ENCODE measurements around the gene CDH4.

The CDH4 gene

DNA sequence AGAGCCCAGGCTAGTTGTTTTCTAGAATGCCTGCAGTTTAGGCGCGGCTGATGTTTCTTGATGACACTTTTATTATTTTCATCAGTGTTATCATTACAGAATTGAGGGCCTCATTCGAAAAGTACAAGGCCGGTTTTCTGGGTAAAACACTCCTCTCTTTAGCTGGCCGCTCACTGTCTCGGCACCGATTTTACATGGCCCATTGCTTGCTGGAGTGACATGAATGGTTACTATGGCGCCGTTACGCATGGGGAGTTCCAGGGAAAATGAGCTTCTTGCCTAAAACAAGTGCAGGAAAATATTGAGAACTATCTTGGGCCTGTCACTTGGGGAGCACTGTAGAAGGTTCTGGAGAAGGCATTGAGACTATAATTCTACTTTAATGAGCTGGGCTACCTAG lies 317.8 kb downstream of the CDH4 start:
- DNase-seq = no peak

DNA sequence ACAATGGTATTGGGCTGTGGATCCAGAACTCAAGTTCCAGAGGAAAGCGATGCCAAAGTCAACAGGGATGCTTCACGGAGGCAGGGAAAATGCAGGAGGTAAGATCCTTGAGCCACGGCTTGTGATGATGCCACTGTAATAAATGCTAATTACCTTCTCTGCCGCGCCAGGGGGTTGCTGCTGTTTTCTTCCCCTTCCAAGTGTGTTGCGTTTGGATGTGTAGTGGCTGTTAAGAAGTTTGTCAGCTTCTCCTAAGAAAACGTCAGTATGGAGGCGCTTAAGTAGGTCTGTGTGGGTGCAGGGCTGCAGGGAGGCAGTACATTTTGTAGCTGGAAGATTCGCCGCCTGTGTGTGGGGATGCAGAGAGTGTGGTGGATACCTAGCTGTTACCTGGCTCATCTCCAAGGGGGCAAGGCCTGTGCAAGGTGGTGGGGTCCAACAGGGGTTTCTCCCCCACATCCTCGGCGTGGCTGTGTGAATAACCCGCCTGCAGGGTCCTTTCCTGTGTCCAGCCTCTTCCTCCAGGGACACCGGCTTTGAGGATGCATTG lies 318.7 kb downstream of the CDH4 start:
- no peak for DNase-seq

DNA sequence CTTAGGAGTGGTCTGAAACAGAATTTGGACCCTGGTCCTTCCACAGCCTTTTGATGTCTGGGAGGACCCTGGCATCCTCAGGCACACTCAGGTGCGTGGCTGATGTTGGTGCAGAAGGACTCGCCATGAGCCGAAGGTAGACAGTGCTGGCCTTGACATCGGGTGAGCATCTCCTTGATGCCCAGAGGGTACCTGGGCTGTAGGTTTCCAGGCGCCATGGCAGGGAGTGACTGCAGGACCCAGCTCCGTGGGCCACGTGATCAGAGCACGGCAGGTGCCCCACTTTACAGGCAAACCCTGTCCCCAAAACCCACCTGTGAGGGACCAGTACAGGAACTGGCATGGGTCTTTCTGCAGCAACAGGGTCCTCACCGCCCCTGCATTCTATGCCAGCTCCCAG lies 319.2 kb downstream of the CDH4 start:
- DNase-seq = no peak

DNA sequence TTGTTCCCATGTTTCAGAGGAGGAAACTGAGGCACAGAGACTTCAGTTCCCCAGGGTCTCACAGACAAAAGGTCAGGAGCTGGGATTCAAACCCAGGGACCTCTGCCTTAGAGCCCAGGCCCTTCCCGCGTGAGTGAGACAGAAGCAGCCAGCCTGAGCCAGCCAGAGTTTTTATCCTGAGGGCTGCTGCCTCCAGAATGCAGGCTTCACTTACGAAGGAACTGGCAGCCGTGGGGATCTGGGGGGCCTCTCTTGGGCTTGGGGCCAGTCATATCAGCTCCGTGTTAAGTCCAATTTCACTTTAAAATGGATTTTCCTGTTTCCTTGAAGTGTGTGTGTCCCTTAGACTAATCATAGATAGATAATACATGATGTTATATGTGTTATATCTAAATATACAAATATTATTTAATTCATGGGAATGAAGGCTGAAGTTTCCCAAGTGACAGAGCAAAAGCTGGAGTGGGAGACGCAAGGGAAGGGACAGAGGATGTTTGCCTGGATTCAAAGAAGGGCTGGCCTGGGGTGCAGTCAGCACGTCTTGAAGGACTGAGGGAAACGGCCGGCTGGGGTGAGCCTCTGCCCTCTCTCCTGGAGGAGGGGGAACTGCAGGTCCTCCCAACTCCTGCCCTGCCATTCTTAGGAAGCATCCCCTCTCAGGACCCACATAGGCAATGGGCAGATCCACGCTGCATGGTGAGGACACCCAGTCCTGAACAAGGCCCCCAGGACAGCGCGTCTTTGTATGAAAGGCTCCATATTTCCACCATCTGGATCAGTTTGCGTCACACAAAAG lies 320.1 kb downstream of the CDH4 start:
- DNase-seq = no peak

DNA sequence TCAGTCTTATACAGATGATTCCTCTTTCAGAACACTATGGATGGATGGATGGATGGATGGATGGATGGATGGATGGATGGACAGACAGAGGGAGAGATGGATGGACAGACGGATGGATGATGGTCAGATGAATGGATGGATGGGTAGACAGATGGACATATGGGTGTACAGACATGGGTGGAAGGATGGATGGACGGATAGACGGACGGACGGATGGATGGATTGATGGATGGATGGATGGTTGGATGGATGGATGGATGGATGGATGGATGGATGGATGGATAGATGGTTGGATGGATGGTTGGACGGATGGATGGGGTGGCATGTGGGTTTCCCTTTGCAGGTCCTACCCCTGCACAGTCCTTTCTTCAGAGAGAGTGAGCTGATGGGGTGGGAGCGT lies 320.7 kb downstream of the CDH4 start:
- DNase-seq = no peak

DNA sequence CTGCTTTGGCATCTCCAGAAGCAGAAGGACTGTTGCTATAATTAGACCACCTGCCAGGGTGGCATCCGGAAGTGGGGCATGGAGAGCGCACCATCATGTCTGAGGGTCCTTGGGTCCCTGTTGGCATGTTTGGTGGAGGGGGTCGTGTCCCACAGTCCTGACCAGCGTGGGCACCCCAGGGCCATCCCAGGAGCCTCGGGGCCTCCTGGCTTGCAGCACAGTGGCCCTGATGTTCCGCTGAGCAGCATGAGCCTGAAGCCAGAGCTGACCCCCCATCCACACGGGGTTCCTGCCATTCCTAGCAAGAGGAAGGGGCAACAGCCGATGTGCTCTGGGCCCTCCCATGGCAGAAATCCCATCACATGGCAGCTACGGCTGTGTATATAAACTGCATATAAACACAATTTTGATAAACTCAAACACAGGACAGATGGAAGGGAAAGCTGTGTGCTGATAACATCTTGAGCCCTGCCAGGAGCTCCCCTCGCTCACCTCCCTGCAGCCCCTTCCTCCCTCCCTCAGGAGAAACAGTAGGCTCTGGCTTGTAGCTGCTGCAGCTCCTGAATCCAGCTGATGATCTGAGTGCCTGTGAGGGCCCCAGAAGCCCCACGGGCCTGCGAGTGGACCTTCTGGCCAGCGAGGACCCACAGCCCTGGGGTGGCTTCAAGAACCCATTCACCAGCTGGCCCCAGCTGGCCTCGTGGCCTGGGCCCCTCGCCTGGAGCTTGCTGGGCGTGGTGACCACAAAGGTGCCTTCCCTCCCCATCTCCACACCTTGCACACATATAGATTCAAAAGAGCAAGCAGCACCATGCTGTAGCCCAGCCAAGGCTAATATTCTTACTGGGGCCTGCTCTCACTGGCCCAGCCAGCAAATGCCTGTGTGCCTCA lies 321.6 kb downstream of the CDH4 start:
- DNase-seq = no peak

DNA sequence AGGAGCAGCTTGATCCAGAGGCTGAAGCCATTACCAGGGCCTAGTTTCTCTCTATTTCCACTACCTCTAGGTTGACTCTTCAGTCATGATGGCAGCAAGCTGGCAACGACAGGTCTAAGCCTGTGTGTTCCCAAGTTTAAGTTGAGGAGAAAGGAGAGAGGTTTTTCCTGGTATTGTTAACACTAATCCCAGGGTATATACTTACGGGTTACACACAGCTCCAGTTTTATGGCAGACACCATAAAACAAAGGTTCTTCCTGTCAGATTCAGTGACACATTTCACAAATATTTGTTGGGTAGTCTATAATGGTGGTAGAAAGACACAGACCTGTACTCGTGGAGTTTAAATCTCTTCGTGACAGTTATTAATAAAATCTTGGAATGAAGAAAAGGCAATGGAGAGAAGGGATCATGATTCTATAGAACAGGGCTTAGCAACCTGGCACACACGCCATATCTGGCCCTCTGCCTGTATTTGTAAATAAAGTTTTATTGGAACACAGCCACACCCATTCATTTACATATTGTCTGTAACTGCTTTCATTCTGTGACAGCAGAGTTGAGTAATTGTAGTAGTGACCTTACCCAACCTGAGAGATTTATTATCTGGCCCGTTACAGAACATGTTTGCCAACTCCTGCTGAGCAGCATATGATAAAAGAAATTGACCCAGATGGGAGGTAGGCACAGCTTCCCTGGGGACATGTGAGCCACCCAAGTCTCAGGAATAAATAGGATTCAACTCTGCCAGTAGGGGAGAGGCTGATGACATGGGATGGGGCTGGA lies 323.3 kb downstream of the CDH4 start:
- DNase-seq = no peak

DNA sequence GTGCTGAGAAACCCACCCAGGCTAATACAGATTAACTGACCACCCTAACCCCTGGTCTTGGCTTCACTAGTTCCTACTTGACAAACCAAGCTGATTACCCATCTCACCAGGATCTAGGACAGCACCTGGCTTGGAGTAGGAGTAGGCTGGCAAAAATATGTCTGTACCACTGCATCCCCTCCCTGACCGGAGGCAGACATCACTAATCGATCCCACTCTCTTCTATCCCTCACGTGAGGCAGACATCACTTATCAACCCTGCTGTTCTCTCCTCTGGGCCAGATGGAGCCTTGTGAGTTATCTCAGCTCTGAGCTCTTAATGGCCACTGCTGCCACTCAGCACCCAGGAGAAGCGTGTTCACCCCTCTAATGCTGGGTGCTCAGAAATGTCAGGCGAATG lies 324.3 kb downstream of the CDH4 start:
- no peak for DNase-seq

DNA sequence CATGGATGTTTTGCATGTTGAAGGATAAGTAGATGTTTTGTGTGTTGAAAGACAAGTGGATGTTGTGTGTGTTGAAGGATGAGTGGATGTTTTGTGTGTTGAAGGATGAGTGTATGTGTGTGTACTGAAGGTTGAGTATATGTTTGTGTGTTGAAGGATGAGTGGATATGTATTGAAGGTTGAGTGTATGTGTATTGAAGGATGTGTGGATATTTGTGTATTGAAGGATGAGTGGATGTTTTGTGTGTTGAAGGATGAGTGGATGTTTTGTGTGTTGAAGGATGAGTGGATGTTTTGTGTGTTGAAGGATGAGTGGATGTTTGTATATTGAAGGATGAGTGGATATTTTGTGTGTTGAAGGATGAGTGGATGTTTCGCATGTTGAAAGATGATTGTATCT lies 325.0 kb downstream of the CDH4 start:
- no peak for DNase-seq

DNA sequence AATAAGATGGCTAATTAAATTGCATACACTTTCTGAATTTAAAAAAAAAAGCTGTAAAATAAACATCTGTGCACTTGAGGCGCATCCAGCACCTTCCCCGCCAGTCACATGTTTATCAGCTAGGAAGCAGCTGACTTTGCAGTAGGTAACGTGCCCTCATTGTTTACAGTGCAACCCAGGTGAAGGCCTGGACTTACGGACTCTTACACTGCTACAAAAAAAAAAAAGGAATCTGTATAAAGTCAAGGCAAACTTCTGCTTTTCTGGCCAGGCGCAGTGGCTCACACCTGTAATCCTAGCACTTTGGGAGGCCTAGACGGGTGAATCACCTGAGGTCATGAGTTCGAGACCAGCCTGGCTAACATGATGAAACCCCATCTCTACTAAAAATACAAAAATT lies 327.8 kb downstream of the CDH4 start:
- DNase-seq = no peak

DNA sequence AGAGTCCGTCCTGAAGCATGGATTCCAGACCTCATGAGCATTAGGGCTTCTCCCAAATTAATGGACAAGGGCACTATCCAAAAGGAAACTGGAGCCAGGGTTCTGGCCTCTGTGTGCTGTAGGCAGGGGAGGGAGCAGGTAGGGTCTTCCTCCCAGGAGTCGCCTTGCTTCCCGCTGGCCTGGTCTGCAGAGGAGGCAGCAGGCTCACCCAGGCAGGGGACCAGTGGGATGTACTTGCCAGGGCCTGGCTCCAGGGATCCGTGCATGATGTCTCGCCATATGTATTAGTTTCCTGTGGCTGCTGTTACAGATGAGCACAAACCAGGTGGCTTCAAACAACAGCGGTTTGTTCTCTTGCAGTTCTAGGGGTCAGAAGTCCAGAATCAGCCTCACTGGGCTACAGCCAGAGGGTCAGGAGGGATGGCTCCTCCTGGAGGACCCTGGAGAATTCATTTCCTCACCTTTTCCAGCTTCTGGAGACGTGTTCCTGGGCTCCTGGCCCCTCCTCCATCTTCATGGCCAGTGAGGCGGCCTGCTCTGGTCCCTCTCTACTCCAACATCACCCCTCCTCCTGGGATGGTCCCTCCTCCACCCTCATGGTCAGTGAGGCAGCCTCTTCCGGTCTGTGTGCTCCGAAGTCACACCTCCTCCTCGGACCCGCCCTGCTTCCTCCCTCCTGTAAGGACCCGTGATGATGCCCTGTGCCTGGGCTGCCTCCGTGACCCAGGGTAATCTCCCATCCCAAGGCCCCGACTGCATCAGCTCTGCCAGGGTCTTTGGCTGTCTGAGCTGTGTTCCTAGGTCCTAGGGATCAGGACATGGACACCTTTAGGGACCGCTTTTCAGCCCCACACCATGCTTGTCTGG lies 329.1 kb downstream of the CDH4 start:
- no peak for DNase-seq

DNA sequence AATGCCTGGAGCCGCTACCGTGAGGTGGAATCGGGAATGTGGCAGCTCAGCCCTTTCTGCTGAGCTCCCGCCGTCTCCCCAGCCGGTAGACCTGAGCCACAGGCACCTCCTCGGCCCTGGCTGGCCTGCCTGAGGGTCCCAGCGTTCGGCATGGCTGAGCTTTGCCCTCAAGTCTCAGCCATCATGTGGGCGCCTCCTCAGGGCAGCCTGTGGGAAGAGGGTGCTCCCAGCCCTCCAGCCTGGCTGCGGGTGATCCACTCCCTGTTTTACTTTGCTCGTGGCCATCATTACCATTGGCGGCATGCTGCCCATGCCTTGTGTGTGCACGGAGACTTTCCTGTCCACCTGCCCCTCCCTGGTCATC lies 329.7 kb downstream of the CDH4 start:
- no peak for DNase-seq

DNA sequence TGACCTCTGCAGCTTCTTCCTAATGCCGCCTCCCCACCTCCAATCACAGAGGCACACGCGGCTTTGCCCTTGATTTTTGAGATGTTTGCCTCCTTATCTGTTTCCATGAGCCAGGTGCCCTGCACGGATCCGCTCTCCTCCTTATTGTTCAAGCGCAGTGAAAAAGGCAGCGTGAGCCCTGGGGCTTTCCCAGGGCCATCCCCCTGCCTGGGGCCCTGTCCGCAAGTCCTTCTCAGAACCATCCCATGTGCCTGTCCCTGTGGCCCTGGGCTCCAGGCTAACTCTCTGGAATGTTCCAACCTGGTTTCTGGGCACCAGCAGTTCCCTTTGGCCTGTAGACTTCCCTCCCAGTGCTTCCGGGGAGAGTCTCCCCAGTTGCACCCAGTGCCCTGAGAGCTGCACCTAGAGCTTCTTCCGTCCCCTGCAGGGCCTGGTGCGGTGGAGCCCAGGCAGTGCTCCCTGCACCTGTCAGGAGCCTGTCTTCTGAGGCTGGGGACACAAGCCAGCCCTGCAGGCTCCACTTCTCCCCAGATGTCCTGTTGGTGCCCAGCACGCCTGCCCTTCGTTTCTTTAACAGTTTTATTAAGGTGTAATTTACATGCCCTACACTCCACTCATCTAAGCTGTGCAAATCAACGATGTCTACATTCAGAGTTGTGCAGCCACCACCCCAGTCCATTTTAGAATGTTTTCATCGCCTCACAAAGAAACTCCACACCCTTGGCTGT lies 330.3 kb downstream of the CDH4 start:
- DNase-seq = no peak

DNA sequence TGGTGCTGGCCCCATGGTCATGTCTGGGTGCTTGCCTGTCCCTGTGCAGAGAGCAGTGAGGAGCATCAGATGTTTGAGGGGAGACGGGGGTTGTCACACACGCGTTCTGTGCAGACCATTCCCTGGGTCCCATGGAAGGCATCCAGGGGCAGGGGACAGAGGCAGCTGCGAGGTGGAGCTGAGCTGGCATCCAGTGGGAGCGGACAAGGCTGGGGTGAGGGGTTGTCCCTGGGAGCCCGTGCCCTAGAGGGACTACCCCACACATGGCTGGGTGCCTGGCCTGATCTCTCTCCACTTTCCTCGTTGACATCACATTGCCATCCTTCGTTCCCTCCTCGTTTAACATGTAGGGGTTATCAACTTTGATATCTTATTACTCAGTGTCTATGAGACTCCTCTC lies 331.3 kb downstream of the CDH4 start:
- no peak for DNase-seq

DNA sequence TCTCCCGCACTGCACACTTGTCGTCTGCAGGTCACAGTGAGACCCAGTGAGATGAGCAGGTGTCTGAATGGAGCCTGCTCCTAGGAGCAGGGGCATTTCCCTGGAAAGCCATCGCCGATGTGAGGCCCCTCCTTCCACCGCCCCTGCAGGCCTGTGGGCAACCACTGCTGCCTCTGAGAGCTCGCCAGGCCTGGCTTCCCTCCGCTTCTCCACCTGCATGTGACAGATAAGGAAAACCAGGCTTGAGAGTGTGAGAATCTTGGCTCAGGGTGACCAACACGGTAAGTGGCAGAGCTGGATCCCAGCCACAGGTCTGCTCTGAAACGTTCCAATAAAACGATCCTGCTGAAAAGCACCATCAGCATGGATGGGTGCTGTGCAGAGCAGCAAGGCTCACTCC lies 332.8 kb downstream of the CDH4 start:
- DNase-seq = no peak

DNA sequence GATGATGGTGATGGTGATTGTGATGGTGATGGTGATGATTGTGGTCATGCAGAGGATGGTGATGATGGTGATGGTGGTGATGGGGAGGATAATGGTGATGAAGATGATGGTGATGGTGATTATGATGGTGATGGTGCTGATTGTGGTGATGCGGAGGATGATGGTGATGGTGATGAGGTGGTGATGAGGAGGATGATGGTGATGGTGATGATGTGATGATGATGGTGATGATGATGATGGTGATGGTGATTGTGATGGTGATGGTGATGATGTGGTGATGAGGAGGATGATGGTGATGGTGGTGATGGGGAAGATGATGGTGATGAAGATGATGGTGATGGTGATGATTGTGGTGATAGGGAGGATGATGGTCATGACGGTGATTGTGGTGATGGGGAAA lies 333.7 kb downstream of the CDH4 start:
- DNase-seq = no peak

DNA sequence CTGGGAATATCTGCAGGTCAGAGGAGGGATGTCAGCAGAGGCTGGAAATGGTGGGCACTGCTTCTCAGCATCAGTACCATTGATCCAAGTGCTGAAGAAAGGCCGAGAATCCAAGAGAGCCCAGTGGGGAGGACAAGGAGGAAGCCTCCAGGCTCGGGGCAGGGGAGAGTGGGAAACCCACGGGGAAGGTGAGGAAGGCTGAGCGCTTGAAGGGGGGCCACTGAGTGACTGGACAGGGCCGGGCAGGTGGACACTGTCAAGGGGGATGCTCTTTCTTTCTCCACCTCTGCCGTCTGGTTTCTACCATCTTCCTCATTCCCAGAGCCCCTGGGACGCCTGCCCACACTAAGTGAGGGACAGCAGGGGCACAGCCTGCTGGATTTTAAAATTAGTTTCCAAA lies 335.0 kb downstream of the CDH4 start:
- DNase-seq = no peak

DNA sequence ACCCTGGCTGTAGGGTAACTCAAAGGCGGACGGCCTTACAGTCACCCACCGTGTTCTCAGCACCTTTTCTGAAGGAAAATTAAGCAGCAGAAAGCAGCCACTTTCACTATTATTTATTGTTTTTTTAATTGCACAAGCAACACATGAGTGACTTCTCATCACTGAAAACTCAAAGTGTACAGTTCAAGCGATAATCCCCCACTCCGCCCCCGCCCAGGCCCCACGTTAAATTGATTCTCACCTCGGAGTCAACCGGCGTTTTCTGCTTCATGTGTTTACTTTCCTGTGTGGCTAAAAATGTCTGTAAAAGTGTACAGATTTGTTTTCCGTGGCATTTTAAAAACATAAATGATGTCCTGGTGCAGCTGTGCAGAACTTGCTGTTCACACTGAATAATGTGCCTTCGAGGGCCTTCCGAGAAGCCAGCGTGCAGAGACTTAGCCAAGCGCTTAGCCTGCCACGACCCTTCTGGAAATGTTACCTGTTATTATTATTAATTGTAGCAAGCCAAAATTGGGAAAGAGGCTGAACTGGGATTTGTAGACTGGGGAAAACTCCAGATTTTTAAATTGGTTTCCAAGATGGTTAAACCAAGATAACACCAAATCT lies 335.7 kb downstream of the CDH4 start:
- no peak for DNase-seq

DNA sequence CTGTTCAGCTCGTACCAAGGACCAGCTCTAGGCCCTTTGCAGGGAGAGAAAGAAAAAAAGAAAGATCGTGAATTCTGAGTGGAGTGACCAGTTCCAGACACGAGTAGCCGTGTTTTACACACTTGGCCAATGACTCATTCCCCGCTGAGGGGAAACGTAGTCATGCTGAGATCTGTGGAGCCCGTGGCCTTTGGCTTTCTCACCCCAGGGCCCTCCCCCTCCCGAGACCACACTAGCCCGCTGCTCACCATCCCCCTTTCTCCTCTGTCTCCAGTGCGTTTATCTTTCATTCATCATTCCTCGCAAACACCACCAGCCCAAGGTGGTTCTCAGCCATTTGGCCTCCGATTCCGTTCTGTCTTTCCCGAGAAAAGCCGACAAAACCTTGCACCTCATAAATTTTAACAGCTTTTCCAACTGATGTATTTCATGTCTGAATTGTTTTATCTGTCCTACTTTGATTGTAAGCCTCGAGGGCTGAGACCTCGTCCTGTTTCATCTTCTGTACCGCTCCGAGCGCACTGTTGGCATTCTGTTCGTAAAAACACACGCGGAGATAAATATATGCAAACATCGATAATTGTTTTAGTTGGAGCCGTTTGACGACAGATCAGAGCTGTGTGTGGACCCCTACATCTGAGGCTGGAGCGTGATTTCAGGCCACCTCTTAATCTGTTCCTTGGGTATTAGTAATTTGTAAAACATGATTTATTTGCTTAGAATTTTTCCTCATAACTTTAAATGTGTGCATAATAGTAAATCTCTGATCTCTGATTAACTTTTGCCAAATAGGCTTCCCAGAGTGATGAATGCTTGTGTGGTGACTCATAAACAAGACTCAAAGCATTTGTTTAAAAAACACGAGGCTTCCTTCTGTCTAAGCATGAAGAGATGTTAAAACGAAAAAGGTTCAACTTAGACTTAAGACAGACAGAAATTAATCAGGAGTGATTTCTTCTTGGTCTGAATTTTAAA lies 336.6 kb downstream of the CDH4 start:
- DNase-seq = no peak

DNA sequence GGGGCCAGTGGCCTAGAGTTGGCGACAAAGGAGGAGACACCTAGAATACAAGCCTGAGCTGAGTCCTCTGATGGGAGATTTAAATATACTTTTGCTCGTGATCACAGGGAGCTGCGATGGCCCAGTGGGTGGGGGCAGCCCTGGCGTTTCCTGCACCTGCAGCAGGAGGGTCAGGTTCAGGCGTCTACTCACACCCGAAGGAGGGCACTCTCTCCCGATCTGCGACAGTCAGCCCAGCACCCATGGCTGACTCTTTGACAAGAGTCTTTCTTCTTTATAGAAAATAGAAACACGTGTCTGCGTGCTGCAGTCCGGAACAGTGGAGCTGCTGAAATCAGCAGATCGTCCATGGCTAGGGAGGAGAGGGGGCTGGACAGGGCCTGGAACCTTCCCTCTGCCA lies 338.2 kb downstream of the CDH4 start:
- no peak for DNase-seq
